ENCODE data around the gene SERPINB5.

The SERPINB5 gene

GRCh38 chr18:63440219-63440618, 36.5 kb upstream of the SERPINB5 start:
- no peak overlapping the region for H3K4me3 ChIP-seq (replicated peaks; ENCODE audit: low read depth, low read length)
- no peak for DNase-seq (ENCODE audit: extremely low read depth, low read depth)
- no peak for TF ChIP-seq CTCF (IDR thresholded peaks at IDR 0.05; ENCODE audit: low read depth, low read length, missing control alignments)

GRCh38 chr18:63440881-63441280, 35.9 kb upstream of the SERPINB5 start:
- no peak overlapping the region for H3K4me3 ChIP-seq (replicated peaks; ENCODE audit: low read depth, low read length)
- TF ChIP-seq CTCF (IDR thresholded peaks at IDR 0.05; ENCODE audit: low read depth, low read length, missing control alignments): no peak
- DNase-seq (ENCODE audit: extremely low read depth, low read depth): no peak

GRCh38 chr18:63443829-63444228, 32.9 kb upstream of the SERPINB5 start:
- no peak for TF ChIP-seq CTCF (IDR thresholded peaks at IDR 0.05; ENCODE audit: low read depth, low read length, missing control alignments)
- H3K4me3 ChIP-seq (replicated peaks; ENCODE audit: low read depth, low read length): no peak overlapping the region
- DNase-seq (ENCODE audit: extremely low read depth, low read depth): no peak

- H3K4me3 ChIP-seq (replicated peaks; ENCODE audit: low read depth, low read length): no peak overlapping the region
- DNase-seq (ENCODE audit: extremely low read depth, low read depth): peak; percentile 27
- TF ChIP-seq CTCF (IDR thresholded peaks at IDR 0.05; ENCODE audit: low read depth, low read length, missing control alignments): no peak
These were observed 32.2 kb upstream of the SERPINB5 start for GRCh38 chr18:63444580-63444979.

GRCh38 chr18:63445037-63445436, 31.7 kb upstream of the SERPINB5 start:
- TF ChIP-seq CTCF (IDR thresholded peaks at IDR 0.05; ENCODE audit: low read depth, low read length, missing control alignments): no peak
- H3K4me3 ChIP-seq (replicated peaks; ENCODE audit: low read depth, low read length): no peak overlapping the region
- no peak for DNase-seq (ENCODE audit: extremely low read depth, low read depth)

- no peak for TF ChIP-seq CTCF (IDR thresholded peaks at IDR 0.05; ENCODE audit: low read depth, low read length, missing control alignments)
- H3K4me3 ChIP-seq (replicated peaks; ENCODE audit: low read depth, low read length): no peak overlapping the region
- DNase-seq (ENCODE audit: extremely low read depth, low read depth): no peak
These were observed 30.5 kb upstream of the SERPINB5 start for GRCh38 chr18:63446266-63446665.

GRCh38 chr18:63447066-63447465, 29.7 kb upstream of the SERPINB5 start:
- no peak for TF ChIP-seq CTCF (IDR thresholded peaks at IDR 0.05; ENCODE audit: low read depth, low read length, missing control alignments)
- H3K4me3 ChIP-seq (replicated peaks; ENCODE audit: low read depth, low read length): no peak overlapping the region
- DNase-seq (ENCODE audit: extremely low read depth, low read depth): no peak
